GM18505 (cell line): ENCODE measurements around the gene WNT1.

Source experiments
- ATAC-seq: cut with Tn5 transposase; IDR thresholded peaks from one replicate; pipeline ENCODE4 v1.9.1; 2021; ENCODE audit not compliant: unreplicated experiment
- POLR2A ChIP-seq: IDR thresholded peaks from 4 replicates; pipeline ENCODE4 v1.6.1; 2011; ENCODE audit warnings: borderline replicate concordance; ENCODE audit not compliant: insufficient read depth, insufficient read length; ENCODE audit errors: extremely low read depth

WNT1 gene

DNA sequence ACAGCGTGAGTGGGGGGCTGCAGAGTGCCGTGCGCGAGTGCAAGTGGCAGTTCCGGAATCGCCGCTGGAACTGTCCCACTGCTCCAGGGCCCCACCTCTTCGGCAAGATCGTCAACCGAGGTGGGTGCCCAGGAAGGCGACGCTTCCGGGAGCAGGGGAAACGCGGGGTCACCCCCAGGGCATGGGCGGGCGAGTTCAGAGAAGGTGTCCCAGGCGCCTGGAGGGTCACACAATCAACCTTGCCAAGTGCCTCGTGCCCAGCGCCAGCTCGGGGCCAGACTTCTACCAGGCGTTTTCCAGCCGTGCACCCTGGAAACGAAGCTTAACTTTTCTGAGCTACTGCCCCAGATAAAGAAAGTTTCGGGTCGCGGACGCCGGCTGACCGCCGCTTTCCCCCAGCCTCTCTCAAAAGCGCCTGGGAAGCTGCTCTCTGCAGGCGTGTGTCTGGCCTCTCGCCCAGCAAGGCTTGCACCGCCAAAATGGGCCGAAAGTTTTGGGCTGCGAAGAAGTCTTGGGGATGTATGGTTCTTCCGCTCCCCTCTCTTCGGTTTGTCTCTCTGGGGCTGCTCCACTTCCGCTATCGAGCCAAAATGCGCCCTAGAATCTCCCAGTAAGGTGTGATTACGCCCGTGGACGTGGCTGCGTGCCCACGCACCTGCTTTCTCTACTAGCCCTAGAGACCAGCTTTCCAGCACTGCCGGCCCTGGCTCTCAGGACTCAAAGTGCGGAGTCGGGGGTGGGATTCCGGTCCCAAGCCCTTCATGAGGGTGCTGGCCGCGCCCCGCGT is 1.7 kb downstream of the WNT1 start:
- no peak for ATAC-seq
- TF ChIP-seq POLR2A = no peak

DNA sequence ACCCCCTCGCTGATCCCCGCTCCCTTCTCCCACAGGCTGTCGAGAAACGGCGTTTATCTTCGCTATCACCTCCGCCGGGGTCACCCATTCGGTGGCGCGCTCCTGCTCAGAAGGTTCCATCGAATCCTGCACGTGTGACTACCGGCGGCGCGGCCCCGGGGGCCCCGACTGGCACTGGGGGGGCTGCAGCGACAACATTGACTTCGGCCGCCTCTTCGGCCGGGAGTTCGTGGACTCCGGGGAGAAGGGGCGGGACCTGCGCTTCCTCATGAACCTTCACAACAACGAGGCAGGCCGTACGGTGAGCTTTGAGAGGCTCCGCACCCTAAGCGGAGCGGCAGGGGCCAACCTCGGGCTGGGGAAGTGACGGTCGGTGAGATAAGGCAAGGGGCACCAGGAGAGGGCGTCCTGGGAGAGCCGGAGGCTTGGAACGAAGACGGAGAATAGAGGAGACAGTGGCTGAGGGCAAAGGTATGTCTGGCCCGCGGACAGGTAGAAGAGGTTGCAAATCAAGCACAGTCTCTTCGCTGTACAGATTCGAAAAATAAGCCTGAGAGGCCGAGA is 2.3 kb downstream of the WNT1 start:
- TF ChIP-seq POLR2A = no peak
- ATAC-seq = no peak

DNA sequence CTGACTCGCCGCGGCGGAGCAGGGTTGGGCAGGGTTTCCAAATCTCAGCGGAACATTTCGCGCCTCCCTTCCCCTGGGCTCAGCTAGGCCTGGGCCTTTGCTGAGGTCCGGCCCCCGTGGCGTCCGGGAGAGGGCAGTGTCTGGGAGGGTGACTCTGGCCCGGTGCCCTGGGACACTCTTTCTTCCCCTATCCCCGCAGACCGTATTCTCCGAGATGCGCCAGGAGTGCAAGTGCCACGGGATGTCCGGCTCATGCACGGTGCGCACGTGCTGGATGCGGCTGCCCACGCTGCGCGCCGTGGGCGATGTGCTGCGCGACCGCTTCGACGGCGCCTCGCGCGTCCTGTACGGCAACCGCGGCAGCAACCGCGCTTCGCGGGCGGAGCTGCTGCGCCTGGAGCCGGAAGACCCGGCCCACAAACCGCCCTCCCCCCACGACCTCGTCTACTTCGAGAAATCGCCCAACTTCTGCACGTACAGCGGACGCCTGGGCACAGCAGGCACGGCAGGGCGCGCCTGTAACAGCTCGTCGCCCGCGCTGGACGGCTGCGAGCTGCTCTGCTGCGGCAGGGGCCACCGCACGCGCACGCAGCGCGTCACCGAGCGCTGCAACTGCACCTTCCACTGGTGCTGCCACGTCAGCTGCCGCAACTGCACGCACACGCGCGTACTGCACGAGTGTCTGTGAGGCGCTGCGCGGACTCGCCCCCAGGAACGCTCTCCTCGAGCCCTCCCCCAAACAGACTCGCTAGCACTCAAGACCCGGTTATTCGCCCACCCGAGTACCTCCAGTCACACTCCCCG is 3.0 kb downstream of the WNT1 start:
- ATAC-seq = no peak

DNA sequence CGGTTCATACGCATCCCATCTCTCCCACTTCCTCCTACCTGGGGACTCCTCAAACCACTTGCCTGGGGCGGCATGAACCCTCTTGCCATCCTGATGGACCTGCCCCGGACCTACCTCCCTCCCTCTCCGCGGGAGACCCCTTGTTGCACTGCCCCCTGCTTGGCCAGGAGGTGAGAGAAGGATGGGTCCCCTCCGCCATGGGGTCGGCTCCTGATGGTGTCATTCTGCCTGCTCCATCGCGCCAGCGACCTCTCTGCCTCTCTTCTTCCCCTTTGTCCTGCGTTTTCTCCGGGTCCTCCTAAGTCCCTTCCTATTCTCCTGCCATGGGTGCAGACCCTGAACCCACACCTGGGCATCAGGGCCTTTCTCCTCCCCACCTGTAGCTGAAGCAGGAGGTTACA is 3.6 kb downstream of the WNT1 start:
- no peak for ATAC-seq

More for the DNA sequence above, 3.0 kb downstream of the WNT1 start:
- no peak for TF ChIP-seq POLR2A

DNA sequence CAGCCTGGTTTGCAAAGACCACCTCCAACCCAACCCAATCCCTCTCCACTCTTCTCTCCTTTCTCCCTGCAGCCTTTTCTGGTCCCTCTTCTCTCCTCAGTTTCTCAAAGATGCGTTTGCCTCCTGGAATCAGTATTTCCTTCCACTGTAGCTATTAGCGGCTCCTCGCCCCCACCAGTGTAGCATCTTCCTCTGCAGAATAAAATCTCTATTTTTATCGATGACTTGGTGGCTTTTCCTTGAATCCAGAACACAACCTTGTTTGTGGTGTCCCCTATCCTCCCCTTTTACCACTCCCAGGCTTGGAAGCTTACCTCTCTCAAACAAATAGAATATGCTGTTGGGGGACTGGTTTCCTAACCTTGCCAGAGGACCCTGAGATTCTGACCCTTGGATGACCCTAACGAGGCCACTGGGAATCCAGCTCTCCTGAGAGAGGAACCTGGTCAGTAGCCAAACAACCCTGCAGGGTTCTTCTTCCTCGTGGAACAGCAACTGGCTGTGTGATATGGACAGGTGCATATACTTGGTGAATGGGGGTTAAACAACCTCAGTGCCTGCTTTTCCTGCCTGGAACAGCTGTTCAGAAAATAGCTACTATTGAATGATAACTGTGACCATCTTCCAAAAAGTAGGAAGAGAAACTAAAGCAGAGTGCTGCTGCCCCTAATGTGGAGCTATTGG is 4.4 kb downstream of the WNT1 start:
- no peak for ATAC-seq
- no peak for TF ChIP-seq POLR2A

More for the DNA sequence above, 3.6 kb downstream of the WNT1 start:
- no peak for TF ChIP-seq POLR2A

DNA sequence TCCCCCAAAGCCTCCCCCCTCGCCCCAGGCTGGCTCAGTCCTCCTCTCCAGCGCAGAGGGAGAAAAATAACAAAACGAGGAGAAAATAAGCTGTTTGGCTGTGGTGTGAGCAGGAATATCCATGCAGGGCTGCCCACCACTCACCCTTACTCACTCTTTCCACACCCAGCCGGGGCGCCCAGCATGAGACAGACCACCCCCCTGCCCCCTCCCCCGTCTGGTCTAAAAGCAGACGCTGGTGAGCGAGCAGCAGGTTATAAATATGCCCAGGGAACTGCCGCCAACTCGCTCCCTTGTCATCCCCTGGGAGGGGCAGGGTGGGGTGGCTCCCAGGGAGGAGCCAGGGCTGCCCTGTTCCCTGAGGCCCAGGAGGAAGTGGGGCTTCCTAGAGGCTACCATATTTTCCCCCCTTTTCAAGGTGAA is 7.4 kb downstream of the WNT1 start:
- no peak for TF ChIP-seq POLR2A
- ATAC-seq = no peak

DNA sequence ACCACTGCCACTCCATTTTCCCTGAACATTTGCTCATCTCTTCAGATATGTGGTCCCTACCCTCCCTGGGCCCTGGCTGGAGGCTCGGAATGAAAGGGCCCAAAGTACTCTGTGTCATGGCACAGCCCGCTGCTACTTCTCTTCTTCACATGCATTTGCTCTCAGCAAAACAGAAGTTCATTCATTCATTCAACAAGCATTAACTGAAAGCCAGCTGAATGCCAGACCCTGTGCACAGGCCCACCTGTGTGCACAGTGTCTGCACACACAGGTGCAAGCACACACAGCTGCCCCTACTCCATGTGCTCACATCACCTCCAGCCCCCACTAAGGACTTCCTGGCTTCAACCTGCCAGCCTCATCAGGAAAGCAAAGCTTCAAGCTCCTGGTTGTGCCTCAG is 7.8 kb downstream of the WNT1 start:
- no peak for ATAC-seq
- TF ChIP-seq POLR2A = no peak

DNA sequence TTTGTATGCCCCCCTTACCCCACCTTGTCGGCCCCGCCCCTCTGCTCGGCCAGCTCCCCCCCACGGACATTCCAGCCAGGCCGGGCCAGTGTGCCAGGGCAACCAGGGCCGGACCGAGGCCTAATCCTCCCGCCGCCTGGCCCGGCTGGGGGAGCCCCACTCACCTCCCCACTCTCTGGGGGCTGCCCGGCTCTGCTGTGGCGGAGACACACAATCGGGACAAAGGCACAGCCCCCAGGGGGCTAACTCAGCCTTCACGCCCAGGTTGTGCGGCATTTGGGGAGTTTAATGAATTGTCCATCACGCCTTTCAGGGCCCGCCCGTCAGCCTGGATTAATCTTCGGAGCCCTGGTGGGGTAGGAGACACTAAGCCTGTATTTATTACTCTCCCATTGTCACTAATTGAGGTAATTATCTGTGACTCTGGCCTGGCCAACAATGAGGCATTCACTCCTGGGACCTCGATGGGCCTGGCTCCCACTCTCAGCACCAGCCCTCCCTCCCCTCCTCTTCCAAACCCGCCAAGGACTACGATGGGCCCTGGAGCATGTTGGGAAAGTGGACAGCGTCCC is 8.7 kb downstream of the WNT1 start:
- ATAC-seq = no peak
- no peak for TF ChIP-seq POLR2A

DNA sequence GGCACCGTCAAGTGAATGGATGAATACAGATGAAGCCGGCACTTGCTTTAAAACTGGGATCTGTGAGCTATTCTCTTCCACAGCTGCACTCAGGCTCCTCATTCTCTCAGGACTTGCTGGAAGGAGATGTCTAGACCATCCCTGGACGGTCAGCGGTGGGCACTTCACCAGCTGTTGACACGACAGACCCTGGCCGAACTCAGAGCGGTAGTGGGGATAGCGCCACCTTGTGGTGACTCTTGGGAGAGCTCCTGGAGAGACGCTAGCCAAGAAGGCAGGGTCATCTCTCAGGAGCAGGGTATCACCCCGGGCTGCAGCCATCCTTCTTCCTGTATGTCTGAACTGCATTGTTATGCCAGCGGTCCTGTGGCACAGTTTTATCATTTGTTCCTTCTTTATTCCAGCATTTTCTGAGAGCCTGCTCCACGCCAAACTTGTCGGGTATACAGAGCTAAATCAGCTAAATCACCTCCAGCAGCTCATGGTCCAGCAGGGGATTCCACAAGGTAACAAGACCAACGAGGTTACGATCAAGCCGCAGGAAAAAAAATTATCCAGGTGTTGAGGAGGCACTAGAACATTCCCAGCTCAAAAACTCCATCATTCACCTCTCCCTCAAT is 10.0 kb downstream of the WNT1 start:
- no peak for ATAC-seq
- no peak for TF ChIP-seq POLR2A

DNA sequence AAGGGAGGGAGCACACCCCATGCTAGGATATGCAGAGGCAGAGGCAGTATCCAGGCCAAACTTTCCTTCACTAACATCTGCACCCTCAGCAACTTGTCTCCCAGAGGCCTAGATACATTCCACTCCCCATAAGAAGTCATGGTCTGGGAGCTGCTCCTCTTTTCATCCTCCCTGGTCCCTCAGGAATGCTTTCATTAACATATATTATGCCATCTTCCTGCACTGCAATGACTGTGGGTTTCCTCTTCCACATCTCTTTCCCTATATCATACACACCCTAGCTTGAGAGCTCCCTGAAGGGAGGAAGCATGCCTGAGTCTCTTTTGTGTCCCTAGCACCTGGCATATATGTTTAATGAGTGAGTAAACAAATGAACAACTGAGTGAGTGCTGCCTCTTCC is 12.4 kb downstream of the WNT1 start:
- ATAC-seq = no peak
- no peak for TF ChIP-seq POLR2A

DNA sequence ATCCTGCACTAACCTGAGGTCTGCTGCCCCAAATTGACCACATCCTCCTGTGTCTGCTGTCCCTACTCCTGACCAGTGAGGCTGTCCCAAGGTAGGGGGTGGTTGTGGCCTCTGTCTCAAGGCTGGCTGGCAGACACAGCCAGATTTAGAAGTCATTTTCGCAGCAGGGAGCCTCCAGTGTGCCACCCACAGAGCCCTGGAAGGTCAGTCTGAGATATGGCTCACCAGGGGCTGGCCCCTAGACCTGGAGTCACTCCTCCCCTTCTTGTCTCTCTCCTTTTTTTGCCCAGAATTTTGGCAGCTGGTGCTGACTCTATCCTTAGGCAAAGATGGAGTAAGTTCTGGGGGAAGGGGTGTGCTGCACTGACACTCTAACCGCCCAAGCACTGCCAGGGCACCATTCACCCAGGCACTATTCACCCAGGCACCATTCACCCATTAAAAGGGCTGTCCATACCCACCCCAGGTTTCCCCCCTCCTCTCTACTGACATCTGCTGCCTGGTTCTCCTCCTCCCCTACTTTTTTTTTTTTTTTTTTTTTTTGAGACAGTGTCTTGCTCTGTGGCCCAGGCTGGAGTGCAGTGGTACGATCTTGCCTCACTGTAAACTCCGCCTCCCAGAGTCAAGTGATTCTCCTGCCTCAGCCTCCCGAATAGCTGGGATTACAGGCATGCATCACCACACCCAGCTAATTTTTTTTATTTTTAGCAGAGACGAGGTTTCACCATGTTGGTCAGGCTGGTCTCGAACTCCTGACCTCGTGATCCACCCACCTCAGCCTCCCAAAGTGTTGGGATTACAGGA is 13.3 kb downstream of the WNT1 start:
- no peak for ATAC-seq
- TF ChIP-seq POLR2A = no peak

DNA sequence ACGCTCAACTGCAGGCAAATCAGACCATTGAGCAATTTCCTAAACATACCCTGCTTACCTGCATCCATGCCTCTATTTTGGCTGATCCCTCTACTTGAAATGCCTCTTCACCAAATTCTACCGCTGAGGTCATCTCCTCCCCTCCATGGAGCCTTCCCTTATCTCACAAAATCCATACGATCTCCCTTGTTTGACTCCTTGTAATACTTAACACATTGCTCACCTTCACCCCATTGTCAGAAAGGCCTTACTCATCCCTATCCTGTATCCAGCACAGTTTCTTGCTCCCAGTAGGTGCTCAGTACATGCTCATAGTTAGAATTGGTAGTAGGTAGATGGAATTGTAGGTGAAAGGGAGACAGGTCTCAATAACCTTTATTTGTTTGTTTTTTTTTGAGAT is 15.7 kb downstream of the WNT1 start:
- ATAC-seq = no peak
- no peak for TF ChIP-seq POLR2A
